Measurements from ENCODE around the gene SPP2.
A peak's percentile ranks its signal among the peaks of the same experiment; 100 is the strongest.

SPP2 gene

DNA sequence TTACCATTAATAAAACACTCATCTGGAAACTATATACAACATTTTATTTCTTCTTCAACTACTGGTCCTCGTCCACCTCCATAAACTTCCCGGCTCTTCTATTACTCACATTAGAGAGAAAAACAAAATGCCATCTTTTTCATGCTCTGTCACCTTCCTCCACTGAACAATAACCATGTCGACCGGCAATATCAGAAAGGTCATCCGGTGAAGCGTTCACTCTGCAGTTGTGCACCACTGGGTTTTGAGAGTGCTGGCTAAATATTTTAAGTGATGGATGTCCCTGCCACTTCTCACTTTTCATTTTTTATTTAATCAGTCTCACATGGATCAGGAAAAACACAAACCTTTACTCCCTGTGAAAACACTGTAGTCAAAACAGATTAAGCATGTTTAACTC is 48.2 kb downstream of the SPP2 start:
- no peak for DNase-seq

- DNase-seq: peak; percentile 96
Observed at GRCh38 chr2:234099266-234099665, 48.8 kb downstream of the SPP2 start.

GRCh38 chr2:234100686-234101085 is 50.2 kb downstream of the SPP2 start:
- DNase-seq: no peak

DNA sequence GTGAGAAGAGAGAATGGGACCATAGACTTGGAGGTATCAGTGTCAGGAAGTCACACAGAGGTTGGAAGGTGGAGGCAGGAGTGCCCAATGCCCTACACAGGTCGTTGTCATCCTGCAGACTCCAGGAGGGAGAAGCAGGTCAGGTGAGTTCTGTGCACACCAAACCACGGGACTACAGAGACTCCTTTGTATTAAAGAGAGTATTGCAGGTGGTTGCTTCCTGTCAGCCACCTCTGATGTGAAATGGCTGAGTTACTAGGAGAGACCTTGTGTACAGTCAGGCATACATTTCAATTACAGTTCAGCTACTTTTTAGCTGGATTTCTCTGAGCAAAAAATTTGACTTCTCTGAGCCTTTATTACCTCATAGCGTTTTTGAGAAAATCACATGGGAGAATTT is 51.6 kb downstream of the SPP2 start:
- no peak for DNase-seq

DNA sequence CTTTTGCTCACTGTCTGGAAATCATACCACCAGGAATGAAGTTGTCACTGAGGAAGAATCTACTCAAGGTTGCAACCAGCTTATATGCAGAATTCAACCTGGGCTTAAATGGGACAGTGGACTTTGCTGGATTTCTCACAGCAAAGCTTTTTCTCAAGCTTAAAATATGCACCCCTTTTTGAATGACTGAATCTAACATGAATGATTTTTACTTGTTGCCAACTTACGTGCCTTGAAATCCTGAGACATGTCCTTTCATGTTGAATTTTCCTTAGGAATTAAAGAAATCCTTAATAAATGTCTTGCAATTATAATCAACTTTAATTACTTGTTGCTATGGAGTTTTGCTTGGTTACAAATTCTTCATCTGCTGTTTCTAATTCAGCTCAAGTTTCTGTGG is 57.4 kb downstream of the SPP2 start:
- no peak for DNase-seq

GRCh38 chr2:234109321-234109720 is 58.8 kb downstream of the SPP2 start:
- no peak for DNase-seq

GRCh38 chr2:234110219-234110618 is 59.7 kb downstream of the SPP2 start:
- DNase-seq: no peak

DNA sequence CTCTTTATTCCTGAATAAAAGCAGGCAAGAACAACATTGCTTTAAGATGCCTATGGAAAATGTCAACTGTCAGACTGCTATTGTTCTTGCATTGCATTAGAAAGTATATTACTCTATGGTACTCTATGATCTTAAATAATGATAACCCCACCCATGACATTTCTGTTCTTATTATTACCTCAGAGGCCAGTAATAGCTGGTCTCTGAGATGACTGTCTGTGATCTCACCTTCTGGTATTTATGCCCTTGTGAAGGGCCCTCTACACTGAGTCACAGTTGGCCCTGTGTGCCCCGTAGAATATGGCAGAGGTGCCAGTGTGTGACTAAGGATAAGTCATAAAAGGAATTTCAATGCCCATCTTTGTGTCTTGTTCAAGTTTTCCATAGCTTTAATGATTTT is 61.0 kb downstream of the SPP2 start:
- DNase-seq: no peak

DNA sequence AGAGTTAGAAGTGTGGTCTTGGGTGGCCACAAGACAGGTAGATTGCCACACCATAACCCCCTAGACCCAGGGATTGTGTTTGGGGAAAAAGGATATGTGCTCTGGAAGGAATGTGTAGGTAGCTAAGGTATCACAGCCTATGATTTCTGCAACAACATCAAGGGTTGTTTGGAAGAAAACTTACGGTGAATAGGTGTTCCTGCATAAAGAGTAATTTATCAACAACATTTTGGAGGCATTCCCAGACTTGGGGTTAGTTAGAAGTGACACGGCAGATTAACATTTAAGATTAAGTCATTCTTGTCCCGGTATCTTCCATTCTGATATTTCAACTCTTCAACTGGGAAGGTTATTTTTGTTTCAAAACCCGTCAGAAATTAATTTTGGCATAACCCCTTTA is 65.5 kb downstream of the SPP2 start:
- DNase-seq: no peak

GRCh38 chr2:234121999-234122398 is 71.5 kb downstream of the SPP2 start:
- DNase-seq: no peak

DNA sequence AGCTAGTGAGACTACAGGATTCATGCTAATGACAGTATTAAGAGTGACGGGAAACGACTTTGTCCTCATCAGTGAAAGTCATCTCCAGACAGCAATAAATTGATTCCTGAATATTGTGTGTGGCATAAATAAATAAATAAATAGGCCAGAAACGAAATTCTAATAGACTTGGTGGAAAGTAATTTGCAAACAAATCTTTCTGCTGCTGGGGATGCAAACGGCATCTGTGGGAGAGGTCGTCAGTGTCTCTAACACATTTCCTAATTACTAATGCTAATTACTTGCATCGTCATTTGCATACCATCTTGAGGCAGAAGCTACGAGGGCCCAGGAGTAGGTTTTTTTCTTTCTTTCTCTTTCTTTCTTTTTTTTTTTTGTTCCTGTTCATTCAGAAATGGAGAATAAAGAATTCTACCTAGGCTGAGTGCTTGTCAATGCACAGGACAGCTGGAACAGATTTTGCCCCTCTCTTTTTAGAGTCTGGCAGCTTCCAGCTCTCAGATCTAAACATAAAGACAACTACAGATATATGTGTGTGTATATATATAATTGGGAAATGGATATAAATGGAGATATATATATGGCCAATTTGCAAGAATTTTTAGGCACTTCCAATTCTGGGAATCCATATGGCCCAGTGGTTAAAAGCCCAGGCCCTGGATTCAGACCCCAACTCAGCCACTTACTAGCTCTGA is 75.1 kb downstream of the SPP2 start:
- DNase-seq: no peak

DNA sequence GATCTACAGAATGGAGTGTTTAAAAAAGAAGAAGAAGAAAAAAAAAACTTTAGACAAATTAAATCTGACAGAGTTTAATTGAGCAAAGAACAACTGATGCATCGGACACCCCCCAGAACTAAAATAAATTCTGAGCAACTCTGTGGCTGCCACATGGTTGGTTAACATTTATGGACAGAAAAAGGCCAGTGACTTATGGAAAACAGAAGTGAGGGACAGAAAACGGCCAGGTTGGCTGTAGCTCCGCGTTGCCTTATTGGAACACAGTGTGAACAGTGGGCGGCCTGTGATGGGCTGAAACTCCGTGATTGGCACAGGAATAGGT is 75.6 kb downstream of the SPP2 start:
- no peak for DNase-seq

All from NCI-H82 (cell line).